WTC11 (cell line): Measurements from ENCODE around the gene LMO1.

ENCODE experiments used
- CREB1 ChIP-seq: sonication (generic); formaldehyde crosslinking; IDR thresholded peaks from 2 replicates; pipeline ENCODE4 v1.8.0; 2023; ENCODE audit warnings: mild to moderate bottlenecking, missing genetic modification reagents
- CTCF ChIP-seq: fragments of 200-600 bp; IDR thresholded peaks from 2 replicates; pipeline ENCODE4 v1.8.0; 2022; ENCODE audit warnings: antibody characterized with exemption
- NR2C2 ChIP-seq: sonication (generic); formaldehyde crosslinking; IDR thresholded peaks from 2 replicates; pipeline ENCODE4 v1.8.0; 2022; ENCODE audit warnings: mild to moderate bottlenecking, missing genetic modification reagents

GRCh38 chr11:8266246-8267241, 2.9 kb upstream of the LMO1 start:
- TF ChIP-seq NR2C2 (CRISPR knock-in tag) (no peak), CTCF (no peak), CREB1 (CRISPR knock-in tag) (no peak)
